Skeletal muscle satellite cell (primary cell): Measurements from ENCODE around the gene ZNF521.
A peak's percentile ranks its signal among the peaks of the same experiment; 100 is the strongest.

Experiments used
- H3K27me3 ChIP-seq: 2 replicates; pipeline ENCODE4 v1.7.0; 2013; ENCODE audit warnings: low read length; ENCODE audit not compliant: control insufficient read depth, insufficient read depth
- H3K36me3 ChIP-seq: 2 replicates; pipeline ENCODE4 v1.7.0; 2013; ENCODE audit warnings: mild to moderate bottlenecking, control low read depth, low read length; ENCODE audit not compliant: insufficient read depth
- H3K4me1 ChIP-seq: 2 replicates; pipeline ENCODE4 v1.7.0; 2013; ENCODE audit warnings: low read length; ENCODE audit not compliant: control insufficient read depth, insufficient read depth
- H3K4me2 ChIP-seq: 2 replicates; pipeline ENCODE4 v1.7.0; 2013; ENCODE audit warnings: mild to moderate bottlenecking, low read length
- H3K4me3 ChIP-seq: 2 replicates; pipeline ENCODE4 v1.7.0; 2013; ENCODE audit warnings: low read length
- H3K9ac ChIP-seq: 2 replicates; pipeline ENCODE4 v1.7.0; 2013; ENCODE audit warnings: mild to moderate bottlenecking, low read depth, low read length, moderate library complexity
- H3K9me3 ChIP-seq: replicated peaks from 2 replicates; pipeline ENCODE4 v1.7.0; 2013; ENCODE audit warnings: mild to moderate bottlenecking, control low read depth, low read length

ZNF521 gene

GRCh38 chr18:25244170-25244569 lies 107.8 kb downstream of the ZNF521 start:
- Histone ChIP-seq H3K27me3 (no peaks in the 10 kb centered on the region), H3K9ac (no peak overlapping the region), H3K36me3 (no peaks in the 10 kb centered on the region), H3K4me1 (peaks cover 25% of the 10 kb centered on the region), H3K4me2 (no peak overlapping the region), H3K9me3 (no peaks in the 10 kb centered on the region), H3K4me3 (no peak overlapping the region)

DNA sequence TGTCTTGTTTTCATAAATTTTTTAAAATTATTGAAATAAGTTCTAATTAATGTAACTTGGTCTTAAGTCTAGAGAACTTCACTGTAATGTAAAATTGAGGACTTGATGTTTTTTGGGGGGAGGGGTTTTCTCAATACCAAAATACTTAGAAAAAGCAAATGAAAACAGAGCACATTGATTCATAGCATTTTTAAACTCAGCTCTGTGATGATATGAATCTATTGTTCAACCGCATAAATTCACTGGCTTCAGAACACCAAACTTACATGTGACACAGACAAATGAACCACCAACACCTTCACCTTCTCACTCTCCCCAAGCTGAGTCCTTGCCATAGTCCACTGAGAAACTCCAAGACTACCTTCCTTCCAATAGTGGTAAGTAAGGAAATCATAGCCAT lies 108.2 kb downstream of the ZNF521 start:
- Histone ChIP-seq H3K9ac (no peak overlapping the region), H3K36me3 (no peaks in the 10 kb centered on the region), H3K4me1 (peaks cover 25% of the 10 kb centered on the region), H3K4me3 (no peak overlapping the region), H3K27me3 (no peaks in the 10 kb centered on the region), H3K4me2 (no peak overlapping the region), H3K9me3 (no peaks in the 10 kb centered on the region)

GRCh38 chr18:25243257-25243656 lies 108.7 kb downstream of the ZNF521 start:
- Histone ChIP-seq H3K4me3 (no peak overlapping the region), H3K4me2 (no peak overlapping the region), H3K9ac (no peak overlapping the region)

DNA sequence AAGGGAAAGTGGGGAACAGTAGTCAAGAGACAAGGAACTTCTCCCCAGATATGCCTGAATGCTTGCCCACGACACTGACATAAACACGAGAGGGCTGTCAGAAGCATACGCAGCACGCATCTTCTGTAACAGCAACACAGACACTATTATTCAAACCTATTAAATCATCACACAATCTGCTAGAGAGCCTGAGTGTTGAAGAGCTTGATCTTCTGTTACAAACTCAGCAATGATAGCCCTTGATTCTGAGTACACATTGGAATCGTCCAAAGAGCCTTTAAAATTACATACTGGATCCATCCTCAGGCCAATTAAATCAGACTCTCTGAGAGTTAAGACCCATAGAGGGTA lies 111.6 kb downstream of the ZNF521 start:
- Histone ChIP-seq H3K4me3 (no peak overlapping the region), H3K36me3 (no peaks in the 10 kb centered on the region), H3K4me2 (no peak overlapping the region), H3K9me3 (no peaks in the 10 kb centered on the region), H3K4me1 (peaks cover 9% of the 10 kb centered on the region), H3K9ac (no peak overlapping the region), H3K27me3 (no peaks in the 10 kb centered on the region)

More at GRCh38 chr18:25243257-25243656, 108.7 kb downstream of the ZNF521 start:
- H3K4me1 ChIP-seq: peaks cover 23% of the 10 kb centered on the region
- H3K27me3 ChIP-seq: no peaks in the 10 kb centered on the region
- no peaks in the 10 kb centered on the region for H3K36me3 ChIP-seq
- no peaks in the 10 kb centered on the region for H3K9me3 ChIP-seq

GRCh38 chr18:25239581-25240419 lies 112.2 kb downstream of the ZNF521 start:
- H3K4me2 ChIP-seq: no peak overlapping the region
- H3K9ac ChIP-seq: no peak overlapping the region
- no peaks in the 10 kb centered on the region for H3K9me3 ChIP-seq
- H3K4me3 ChIP-seq: no peak overlapping the region
- no peaks in the 10 kb centered on the region for H3K36me3 ChIP-seq
- H3K27me3 ChIP-seq: no peaks in the 10 kb centered on the region
- peaks cover 6% of the 10 kb centered on the region for H3K4me1 ChIP-seq

GRCh38 chr18:25239151-25239550 lies 112.8 kb downstream of the ZNF521 start:
- H3K4me3 ChIP-seq: no peak overlapping the region
- no peak overlapping the region for H3K4me2 ChIP-seq
- H3K36me3 ChIP-seq: no peaks in the 10 kb centered on the region
- H3K9me3 ChIP-seq: no peaks in the 10 kb centered on the region
- no peak overlapping the region for H3K9ac ChIP-seq
- no peaks in the 10 kb centered on the region for H3K27me3 ChIP-seq
- peaks cover 4% of the 10 kb centered on the region for H3K4me1 ChIP-seq

GRCh38 chr18:25237571-25238267 lies 114.2 kb downstream of the ZNF521 start:
- Histone ChIP-seq H3K4me2 (no peak overlapping the region), H3K27me3 (no peaks in the 10 kb centered on the region), H3K9me3 (no peaks in the 10 kb centered on the region), H3K4me3 (no peak overlapping the region), H3K36me3 (no peaks in the 10 kb centered on the region), H3K4me1 (peaks cover 13% of the 10 kb centered on the region), H3K9ac (no peak overlapping the region)

DNA sequence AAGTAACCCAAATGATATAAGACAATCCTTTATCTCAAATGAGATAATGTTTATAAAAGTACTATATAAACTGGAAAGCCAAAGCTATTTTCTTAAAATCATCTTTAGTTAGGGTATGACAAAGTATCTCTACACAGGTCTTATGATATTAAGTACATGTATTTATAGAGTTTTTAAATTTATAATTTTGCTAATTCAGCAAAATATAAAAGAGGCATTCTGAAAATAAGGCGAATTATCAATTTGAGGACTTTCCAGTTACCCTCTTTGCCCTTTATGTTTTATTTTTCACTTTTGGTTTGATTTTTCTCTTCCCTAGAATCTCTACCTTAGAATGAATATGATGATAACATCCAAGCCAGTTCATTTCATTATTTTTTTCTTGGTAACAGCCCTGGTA lies 115.2 kb downstream of the ZNF521 start:
- Histone ChIP-seq H3K36me3 (no peaks in the 10 kb centered on the region), H3K4me1 (peaks cover 13% of the 10 kb centered on the region), H3K4me2 (no peak overlapping the region), H3K27me3 (no peaks in the 10 kb centered on the region), H3K4me3 (no peak overlapping the region), H3K9ac (no peak overlapping the region), H3K9me3 (no peaks in the 10 kb centered on the region)

- Histone ChIP-seq H3K27me3 (no peaks in the 10 kb centered on the region), H3K4me2 (no peak overlapping the region), H3K4me1 (peaks cover 23% of the 10 kb centered on the region), H3K9me3 (no peaks in the 10 kb centered on the region), H3K36me3 (no peaks in the 10 kb centered on the region), H3K4me3 (no peak overlapping the region), H3K9ac (no peak overlapping the region)
Observed at GRCh38 chr18:25235401-25236042, 116.4 kb downstream of the ZNF521 start.

GRCh38 chr18:25234740-25235345 lies 117.1 kb downstream of the ZNF521 start:
- no peaks in the 10 kb centered on the region for H3K27me3 ChIP-seq
- peaks cover 30% of the 10 kb centered on the region for H3K4me1 ChIP-seq
- H3K36me3 ChIP-seq: no peaks in the 10 kb centered on the region
- no peak overlapping the region for H3K4me2 ChIP-seq
- H3K9ac ChIP-seq: no peak overlapping the region
- H3K4me3 ChIP-seq: no peak overlapping the region
- H3K9me3 ChIP-seq: no peaks in the 10 kb centered on the region

DNA sequence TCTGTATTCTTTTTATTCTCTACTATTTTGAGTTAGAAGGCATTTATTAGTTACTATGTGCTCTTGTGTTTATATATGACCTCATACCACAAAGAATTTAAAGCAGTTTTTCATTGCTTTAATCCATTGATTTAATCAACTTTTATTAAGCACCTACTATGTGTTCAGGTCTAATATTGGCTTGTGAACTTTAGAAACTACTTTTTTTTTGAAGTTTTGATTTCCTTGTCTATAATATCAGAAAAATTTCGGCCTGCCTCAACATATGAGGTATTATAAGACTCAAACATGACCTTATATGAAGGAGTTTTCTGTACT lies 117.7 kb downstream of the ZNF521 start:
- no peaks in the 10 kb centered on the region for H3K27me3 ChIP-seq
- H3K4me2 ChIP-seq: peak overlapping the region; percentile 70
- no peak overlapping the region for H3K9ac ChIP-seq
- H3K4me1 ChIP-seq: peaks cover 30% of the 10 kb centered on the region
- peak overlapping the region; percentile 45 for H3K4me3 ChIP-seq
- no peaks in the 10 kb centered on the region for H3K36me3 ChIP-seq
- H3K9me3 ChIP-seq: no peaks in the 10 kb centered on the region
